ENCODE measurements around the gene PLG.

DNA sequence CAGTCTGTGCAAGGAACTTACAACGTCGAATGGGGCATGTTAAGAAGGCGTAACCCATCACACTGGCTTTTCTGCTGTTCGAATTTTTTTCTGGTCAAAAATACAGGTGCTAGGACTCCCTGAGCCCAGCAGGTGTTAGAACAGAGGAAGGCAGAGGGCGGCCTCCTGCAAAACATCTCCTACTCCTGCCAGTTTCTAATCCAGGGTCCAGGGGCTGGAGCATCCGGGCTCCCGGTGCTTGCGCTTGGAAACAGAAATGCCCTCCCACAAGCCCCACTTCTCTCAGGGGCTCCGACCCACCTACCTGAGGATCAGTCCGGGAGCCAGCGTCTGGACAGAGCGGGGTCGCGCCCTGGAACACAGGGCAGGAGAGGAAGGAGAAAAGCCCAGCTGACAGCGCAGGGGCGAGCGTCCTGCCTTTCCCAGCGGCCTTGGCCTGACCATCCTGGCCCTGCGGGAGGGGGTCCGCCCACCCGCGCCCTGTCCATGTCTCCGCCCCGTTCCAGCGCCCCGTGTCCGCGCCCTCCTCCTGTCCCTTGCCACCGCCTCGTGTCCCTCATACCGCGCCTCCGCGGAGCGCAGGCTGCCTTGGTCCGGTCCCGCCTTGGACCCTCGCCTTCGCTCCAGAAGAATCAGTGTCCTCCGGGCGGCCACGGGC is 23.2 kb upstream of the PLG start:
- TF ChIP-seq CEBPB (IDR thresholded peaks at IDR 0.05; ENCODE audit: low read depth, low read length) (no peak), POLR2A (IDR thresholded peaks at IDR 0.05; ENCODE audit: low read depth, low read length) (no peak)
- TF ChIP-seq, protein P1, sequence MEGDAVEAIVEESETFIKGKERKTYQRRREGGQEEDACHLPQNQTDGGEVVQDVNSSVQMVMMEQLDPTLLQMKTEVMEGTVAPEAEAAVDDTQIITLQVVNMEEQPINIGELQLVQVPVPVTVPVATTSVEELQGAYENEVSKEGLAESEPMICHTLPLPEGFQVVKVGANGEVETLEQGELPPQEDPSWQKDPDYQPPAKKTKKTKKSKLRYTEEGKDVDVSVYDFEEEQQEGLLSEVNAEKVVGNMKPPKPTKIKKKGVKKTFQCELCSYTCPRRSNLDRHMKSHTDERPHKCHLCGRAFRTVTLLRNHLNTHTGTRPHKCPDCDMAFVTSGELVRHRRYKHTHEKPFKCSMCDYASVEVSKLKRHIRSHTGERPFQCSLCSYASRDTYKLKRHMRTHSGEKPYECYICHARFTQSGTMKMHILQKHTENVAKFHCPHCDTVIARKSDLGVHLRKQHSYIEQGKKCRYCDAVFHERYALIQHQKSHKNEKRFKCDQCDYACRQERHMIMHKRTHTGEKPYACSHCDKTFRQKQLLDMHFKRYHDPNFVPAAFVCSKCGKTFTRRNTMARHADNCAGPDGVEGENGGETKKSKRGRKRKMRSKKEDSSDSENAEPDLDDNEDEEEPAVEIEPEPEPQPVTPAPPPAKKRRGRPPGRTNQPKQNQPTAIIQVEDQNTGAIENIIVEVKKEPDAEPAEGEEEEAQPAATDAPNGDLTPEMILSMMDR (conservative IDR thresholded peaks at IDR 0.05; ENCODE audit: low read depth, low read length): no peak

All from IMR-90 (cell line).